NCI-H2227 (cell line): ENCODE measurements around the gene RBP3.
"Not testable (repeated sequence)": the region's sequence is repeated elsewhere in the genome, so short reads cannot be mapped to it uniquely, and the experiment has no call there.

Source experiments
- DNase-seq: peaks from one replicate; lab custom pipeline; 2025; ENCODE audit not compliant: unreplicated experiment; lab: John Stamatoyannopoulos, UW

Gene RBP3

DNA sequence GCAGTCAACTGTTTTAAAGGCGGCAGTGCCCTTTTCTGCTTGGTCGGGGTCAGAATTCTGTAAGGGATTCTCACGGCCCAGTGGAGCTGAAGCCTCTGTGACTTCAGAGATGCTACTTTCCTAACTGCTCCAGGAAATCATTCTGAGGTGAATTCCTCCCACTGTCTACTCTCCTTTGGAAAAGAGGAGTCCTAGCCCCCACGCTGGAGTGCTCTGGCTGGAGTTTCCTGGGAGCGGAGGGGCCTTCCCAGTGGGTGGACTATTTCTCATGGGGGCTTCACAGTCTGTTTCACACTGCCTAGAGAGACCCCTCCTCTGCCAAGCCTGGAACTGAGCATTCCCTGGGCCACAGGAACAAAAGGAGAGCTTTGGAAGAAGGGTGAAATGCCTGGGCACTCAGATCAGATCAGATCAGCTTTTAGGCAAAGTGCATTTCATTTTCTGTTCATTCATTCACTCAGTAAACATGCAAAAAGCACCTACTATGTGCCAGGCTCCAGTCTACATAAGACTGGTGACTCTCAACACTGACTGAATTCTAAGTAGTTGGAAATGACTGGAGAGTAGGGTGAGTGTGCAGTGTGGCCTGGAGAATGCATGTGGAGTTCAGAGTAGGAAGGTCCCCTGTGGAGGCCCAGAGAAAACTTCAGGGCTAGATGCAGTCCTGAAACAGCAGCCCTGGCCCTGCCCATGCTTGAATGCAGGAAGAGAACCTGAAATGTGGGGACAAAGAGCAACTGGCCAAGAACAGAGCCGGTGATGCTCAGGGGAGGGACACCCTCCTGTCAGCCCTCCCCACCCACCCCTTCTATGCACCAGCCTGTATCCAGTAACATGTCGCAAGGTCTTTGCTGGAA lies 23.7 kb downstream of the RBP3 start:
- no peak for DNase-seq

DNA sequence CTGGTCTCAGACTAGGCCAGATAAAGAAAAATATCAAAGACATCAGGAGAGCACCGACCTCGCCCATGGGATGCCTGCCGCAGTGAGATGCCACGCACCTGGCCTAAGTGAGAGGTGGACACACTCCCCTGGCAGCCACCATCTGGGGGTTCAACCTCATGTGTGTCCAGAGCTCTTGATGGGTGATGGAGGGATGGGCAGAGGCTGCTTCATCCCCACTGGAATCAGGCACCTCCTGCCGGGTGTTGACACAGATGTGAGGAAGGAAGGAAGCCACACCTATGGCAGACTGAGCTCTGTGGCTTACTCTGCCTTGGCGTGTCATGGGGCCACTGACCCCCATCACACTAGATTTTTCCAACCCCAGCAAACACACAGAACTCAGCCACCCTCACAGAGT lies 24.6 kb downstream of the RBP3 start:
- DNase-seq = no peak

DNA sequence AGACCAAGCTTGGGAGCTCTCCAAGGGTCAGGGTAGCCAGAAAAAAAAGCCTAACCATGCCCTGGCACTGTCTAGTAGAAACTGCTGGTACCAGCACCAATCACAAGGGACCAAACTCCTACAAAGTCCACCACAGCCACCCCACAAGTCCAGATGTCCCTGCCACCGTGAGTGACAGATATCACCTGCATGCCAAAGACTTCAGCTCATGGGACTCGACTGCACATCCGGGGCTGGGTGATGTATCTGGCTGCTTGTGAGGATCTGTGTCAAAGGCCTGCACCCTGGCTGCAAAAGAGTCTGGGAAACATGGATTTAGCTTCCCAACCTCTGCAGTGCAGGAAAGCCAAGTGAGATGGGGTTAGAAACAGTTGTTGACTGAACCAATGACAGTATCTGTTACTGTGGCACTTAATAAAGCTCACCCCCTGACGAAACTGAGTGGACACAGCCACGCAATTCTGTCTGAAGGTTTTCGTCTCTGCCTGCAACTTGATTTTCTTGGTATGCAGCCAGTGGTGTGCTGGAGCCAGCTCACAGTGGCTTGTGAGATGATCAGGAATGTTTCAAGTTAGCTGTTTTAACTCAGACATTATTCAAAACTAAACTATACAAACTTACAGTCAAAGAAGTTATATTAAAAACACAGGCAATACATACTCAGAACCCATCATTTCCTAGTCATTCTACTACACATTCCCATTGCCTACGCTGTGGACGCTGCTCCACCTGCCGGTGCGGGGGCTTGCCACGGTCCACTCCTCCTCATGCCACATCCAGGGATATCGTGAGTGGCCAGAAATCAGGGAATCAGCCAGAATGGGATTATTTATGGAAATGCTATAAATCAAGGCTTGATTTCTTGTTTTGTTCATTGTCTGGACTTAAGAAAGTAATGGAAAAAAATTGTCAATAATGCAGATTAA lies 26.7 kb downstream of the RBP3 start:
- no peak for DNase-seq

DNA sequence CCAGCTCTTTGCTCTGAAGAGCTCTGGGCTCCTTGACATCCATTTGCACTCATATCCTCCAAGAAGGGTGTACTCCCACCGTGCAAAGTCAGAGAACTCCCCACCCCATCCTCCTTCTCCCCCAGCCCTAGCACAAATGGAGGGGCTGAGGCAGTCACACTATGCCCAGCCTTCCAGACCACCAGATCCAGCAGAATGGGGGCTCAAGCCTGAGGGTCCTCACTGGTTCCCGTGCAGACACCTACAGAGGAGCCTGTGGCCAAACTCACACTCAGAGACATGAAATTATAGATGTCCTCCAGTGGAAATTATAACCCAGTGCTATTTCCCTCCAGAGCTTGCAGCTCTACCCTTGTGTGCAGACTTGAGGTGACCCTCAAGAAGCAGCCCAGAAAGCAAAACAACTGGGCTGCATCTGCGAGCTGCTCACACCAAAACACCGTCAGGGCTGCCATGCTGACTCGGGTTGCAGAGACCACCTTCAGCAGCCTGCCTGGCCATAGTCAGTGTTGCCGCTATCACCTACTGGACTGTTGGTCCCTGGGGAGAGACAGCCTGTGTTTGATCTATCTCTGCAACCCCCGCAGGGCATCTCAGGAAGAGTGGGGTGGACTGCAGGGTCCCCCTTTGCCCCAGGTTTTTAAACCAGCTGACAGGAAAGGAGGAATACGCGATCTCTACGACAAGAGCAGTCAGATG lies 28.5 kb downstream of the RBP3 start:
- DNase-seq = no peak

DNA sequence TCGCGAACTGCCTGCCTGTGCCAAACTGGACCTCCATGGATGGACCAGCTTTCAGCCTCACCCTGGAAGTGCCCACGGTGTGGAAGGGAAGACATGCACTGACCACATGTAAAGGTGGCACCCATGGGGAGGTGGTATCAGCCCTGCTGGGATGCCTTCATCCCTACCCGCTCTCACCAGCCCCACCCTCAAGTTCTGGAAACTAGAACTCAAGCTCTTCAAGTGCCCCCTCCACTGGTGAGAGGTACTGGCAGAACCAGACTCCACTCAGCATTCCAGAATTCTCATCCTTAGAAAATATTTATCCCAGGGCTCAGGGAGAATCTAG lies 30.0 kb downstream of the RBP3 start:
- DNase-seq = no peak

DNA sequence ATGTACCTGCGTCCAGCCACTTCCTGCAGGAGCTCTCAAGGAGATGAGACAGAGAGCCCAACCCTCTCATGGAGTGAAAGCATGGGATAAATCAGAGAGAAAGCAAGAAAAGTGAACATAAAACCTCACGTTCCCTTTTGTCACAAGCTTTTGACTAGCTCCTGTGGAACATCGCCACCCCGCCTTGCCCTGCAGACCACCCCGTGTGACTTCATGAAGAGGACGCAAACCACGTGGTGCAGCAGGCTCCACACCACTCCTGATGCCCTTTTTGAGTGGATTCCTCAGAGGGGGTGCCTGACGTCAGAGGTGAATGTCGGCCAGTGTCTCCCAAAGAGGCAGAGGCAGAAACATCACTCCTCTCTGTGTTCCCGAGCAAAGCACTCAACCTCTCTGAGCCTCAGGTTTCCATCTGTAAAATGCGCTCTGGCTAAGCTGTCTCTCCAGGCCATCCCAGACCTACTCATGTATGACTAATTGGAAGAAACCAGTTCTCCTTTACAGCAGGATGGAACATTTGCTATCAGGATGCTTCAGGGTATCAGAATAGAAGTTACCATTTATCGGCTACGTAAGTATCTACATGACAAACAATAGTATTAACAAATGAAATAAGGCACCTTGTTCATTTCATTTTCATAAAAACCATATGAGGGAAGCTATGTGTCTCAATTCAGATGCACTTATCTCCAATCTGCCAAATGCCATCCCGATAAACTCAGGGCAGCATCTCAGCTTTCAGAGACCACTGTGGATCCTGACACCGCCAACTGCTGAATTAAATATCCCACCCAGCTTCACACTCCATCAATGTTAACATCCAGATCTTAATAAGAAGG lies 30.7 kb downstream of the RBP3 start:
- DNase-seq = no peak

DNA sequence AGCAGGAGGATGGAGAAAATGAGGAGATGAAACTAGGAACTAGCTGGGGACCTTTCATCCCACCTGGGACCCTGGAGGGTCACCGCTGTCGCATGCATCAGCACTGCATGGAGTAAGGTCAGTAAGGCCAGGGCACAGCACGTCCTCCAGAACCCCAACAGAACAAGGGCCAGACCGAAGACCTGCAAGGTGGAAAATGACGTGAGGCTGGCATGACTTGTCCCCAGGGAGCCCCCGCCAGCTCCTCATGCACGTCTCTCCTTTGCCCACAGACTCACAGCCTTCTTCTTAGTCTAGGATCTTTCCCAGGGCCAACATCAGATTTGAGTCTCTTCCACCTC lies 31.3 kb downstream of the RBP3 start:
- DNase-seq = no peak

DNA sequence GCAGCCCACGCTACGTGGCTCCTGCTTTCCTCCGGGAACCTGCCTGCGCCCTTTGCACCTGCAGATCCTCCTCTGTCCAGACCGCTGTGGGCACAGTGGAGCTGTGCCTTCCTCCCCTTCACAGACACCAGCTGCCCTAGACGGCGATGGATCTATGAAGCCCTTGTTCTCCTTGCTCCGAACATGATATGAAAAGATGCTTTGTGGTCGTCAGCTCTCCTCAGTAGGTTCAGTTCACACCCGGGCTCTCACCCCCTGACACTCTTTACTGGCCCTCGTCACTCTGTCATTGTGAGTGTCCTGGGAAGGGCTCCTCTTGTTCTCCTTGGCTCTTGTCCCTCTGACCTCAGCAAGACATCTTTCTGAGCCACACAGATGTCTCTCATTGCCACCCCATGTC lies 31.7 kb downstream of the RBP3 start:
- DNase-seq = no peak

DNA sequence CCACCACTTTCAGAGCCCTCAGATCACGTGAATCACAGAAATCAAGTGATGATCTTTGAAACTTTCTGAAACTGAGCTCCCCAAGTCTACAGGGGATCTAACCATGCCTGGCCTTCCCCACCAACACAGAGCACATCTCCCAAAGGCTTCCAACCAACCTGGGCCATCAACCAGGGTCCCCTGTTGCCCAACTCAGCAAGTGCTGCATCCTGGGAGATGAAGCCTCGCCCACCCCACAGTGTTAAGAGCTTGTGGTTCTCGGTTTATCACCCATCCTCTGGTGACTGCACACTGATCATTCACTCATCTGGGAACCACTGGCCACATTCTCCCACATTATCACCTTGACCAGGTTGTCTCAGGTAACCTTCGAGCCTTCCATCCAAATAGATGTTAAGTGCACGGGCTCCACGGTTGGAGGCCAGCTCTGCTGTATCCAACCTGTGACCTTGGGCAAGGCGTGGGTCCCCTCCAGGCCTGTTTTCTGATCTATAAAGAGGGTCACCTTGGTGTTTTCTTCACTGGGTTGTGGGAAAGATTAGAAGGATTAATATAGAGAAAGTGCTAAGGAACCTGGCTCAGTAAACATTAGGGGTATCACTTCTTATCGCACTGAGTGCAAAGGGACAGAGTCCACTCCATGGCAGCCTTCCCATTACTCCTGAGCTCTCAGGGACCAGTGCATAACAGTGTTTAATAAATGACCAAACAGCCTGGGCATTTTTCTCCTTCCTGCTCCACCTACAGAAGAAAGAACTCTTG lies 32.4 kb downstream of the RBP3 start:
- DNase-seq = no peak

DNA sequence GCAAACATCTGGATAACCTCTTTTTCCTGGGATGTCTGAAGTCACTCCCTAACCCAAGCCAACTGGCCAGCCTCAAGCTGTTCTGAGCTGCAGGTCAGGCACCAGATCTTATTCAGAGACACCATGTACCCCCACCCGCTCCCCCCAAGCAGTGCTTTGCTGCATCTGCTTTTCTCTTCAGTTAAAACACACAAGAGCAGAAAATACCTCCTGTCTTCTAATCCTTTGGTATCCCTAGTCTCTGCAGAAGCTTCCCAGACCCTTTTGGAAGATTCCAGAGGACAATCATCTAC lies 32.9 kb downstream of the RBP3 start:
- no peak for DNase-seq

DNA sequence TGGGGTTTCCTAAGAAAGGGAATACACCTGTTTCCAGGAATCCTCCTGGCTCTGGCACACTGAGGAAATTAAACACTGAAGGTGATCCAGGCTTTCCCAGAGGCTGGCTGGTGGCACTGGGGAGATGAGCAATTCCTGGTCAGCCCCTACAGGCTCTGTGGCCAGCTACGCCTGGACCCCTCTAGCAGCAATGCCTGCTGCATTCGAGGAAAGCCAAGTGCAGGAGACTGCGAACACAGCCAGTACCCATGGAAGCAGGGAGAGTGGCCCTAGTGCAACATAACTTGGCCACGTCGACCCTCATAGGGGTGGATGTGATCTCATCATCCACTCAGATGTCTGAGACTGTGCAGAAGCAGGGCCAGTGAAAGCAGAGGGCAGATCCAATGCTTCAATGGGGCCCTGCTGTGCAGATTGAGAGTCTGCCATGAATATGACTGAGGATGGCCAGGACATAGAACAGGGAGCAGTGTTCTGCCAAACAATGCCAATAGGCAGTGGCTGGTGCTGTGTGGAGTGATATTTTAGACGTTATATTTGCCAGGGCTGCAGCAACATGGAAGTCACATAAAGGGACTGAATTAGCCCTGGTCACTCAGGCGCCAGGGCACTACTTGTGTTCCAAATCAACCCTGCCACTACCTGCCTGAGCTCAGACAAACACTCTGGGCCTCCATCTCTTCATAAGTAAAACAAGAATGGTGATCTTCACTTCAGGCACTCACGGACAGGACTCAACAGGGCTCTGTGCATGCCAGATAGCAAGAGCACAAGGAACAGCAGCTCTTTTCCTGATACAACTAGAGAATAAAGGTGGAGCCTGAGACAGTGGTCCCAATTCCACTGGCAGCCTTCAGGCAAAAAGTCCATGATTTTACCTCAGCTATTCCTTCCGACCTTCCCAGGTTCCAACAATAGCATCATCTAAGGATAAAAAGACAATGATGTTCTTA lies 33.5 kb downstream of the RBP3 start:
- DNase-seq = no peak

DNA sequence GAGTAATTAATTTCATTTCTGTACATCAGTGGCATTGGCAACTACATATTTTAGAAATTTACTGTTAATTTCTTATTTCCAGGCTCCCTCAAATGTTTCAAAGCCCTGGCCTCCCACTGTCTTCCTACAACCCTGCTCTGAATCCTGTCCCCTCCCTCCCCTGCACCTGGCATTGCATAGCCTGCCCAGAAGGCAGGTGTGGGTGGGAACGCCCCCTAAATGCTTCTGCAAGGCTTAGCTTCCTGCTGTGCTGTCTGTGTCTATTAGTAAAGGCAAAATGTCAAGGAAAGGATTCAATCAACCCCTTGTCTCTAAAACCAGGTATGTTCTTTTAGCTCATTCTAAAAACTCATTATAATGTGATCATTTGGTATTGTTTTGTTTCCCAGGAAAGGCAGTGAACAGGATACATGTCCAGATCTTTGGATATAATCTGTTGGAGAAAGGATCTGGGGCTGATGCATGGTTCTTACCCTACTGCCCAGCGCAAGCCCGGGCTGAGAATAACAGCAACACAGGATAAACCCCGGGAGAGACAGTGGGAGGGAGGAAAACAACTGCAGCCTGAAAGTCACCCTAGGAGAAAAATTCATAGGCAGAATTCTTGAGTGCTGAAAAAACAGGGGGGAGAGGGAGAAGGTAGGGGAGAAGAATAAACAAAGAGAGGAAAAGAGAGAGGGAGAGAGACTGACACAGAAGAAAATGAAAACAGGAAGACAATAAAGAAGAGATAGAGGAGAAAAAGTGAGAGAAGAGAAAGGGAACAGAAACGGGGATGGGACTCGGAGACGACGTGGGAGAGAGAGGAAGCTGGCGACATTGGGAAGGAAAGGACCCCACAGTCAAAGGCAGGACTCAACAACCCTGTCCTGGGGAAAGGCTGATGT lies 35.3 kb downstream of the RBP3 start:
- DNase-seq = peak; percentile 5

DNA sequence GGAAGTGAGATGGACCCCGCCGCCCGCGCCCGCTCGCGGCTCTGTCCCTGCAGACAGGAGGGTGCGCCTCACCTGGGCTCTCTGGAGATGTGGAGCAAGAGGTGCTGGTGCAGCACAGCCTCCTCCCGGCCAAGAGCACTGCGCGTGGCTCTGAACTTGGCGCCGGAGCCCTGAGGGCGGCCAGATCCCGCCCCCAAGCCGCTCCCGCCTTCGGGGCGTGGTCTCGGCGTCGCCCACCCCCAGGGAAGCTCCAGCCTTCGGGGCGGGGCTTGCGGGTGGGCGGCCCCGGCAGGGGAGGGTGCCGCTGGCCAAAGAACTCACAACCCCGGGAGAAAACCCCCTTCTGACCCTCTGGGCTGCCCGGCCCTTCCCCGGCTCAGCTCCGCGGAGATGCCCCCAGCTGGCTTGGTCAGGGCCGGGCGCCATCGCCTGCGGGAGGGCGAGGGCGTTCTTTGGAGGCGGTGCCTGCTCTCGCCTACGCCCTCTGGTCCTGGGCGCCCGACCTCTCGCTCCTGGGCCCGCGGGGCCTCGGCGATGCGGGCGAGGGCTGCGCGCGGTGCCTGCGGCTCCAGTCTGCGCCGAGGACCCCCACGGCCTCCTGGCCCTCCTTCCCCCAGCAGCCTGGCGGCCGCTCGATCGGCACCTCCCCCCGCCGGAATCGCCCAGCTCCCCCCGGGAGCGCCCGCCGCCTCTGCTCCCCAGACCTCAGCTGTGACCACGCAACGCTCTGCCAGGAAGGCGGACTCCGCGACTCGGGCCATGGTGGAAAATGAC lies 36.2 kb downstream of the RBP3 start, which contains the start of gene ZNF488:
TSS of gene ZNF488 (minus strand) at position 146 of the 774 bp plus-strand sequence. CDS start 15,464 bp downstream, outside the sequence.
- DNase-seq = peak; percentile 85

DNA sequence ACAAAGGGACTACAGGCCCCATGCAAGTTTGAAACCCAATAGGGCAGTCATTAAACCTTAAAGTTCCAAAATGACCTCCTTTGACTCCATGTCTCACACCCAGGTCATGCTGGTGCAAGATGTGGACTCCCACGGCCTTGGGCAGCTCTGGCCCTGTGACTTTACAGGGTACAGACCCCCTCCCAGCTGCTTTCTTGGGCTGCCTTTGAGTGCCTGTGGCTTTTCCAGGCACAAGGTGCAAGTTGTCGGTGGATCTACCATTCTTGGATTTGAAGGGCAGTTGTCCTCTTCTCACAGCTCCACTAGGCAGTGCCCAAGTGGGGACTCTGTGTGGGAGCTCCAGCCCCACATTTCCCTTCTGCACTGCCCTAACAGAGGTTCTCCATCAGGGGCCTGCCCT lies 37.9 kb downstream of the RBP3 start:
- not testable (repeated sequence) for DNase-seq

DNA sequence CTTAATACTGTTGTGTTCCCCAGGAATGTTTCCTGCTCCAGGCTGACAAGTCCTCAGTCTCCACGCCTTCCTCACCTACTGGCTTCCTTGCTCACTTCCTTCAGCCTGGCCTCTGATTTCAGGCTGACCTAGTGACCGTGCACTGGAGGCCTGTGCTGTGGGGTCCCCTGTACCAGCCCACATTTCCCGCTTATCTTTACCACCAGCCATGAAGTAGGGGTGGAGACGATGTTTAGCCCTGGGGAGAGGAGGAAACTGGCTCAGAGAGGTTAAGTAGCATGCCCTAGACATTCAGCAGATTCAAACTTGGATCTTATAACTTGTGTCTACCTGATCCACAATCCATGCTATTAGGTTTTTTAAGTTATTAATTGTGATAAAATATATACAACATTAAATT lies 40.7 kb downstream of the RBP3 start:
- no peak for DNase-seq

DNA sequence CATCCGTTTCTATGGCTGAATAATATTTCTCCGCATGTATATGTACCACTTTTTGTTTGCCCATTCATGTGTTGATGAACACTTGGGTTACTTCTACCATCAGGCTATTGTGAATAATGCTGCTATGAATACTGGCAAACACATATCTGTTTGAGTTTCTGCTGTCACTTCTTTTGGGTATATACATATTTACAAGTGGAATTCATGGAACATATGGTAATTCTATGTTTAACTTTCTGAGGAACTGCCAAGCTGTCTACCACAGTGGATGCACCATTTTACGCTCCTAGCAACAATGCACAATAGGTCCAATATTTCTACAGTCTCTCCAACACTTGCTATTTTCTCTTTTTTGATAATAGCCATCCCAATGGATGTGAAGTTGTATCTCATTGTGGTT lies 41.5 kb downstream of the RBP3 start:
- no peak for DNase-seq

DNA sequence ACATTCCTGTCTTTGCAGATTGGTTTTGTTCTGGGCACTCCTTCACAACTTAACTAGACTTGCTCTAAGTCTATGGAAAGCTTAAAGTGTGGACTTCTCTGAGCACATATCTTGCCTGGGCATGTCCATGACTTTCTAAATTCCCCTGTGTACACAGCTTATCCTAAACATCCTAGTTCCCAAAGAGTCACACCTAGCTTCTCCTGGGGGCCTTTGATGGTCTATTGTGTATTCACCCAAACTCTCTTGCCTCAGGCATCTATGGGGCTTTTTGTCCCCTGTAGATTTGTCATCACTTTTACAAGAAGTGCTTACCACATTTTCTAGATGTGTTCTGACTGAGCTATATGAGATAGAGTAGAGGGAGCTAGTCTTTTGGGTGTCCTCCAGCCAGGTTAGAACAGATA lies 48.2 kb downstream of the RBP3 start:
- DNase-seq = no peak
